ENCODE results near the gene MYO9B. TPM values are rescaled to one million over a fixed set of nuclear protein-coding genes. Genes with fewer than 3 reads are reported as not detected.

MYO9B gene
- total RNA-seq, 6 experiments from 2014 or later: 25.4 to 38.7 (median 36.0) TPM

DNA sequence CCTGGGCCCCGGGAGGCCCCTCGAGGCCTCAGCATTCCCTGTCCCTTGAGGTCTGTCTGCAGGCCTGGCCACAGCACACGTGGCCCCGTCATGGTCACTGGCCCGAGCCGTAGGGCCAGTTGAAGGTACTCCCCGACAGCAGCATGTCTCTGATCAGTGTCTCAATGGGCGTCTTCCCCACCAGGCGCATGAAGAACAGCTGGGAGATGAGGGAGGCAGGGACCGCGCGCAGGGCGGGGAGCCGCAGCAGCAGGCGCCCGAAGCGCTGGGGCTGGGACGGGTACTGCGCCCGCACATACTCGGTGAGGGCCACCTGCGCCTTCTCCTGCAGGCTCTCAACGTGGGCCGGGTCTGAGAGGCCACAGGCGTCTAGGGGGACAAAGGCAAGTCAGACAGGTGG is 156.7 kb downstream of the MYO9B start:
- WGBS (ENCODE audit: insufficient coverage, low coverage, low lambda C conversion rate, missing lambda C conversion rate): 94% methylated on average over 21 of the region's 25 CpGs
- Histone ChIP-seq H3K27ac (no peak overlapping the region), H3K4me1 (peaks cover 0 to 28% (median 5%) of the 10 kb centered on the region in 4 donors), H3K4me3 (no peak overlapping the region), H3K36me3 (peaks cover 0 to 37% (median 6%) of the 10 kb centered on the region in 4 donors), H3K27me3 (no peaks in the 10 kb centered on the region), H3K9me3 (no peaks in the 10 kb centered on the region)
- ATAC-seq (no peak), DNase-seq (no peak)
- TF ChIP-seq, protein P1, sequence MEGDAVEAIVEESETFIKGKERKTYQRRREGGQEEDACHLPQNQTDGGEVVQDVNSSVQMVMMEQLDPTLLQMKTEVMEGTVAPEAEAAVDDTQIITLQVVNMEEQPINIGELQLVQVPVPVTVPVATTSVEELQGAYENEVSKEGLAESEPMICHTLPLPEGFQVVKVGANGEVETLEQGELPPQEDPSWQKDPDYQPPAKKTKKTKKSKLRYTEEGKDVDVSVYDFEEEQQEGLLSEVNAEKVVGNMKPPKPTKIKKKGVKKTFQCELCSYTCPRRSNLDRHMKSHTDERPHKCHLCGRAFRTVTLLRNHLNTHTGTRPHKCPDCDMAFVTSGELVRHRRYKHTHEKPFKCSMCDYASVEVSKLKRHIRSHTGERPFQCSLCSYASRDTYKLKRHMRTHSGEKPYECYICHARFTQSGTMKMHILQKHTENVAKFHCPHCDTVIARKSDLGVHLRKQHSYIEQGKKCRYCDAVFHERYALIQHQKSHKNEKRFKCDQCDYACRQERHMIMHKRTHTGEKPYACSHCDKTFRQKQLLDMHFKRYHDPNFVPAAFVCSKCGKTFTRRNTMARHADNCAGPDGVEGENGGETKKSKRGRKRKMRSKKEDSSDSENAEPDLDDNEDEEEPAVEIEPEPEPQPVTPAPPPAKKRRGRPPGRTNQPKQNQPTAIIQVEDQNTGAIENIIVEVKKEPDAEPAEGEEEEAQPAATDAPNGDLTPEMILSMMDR (IDR thresholded peaks at IDR 0.05): no peak
- no peak for TF ChIP-seq POLR2A (IDR thresholded peaks at IDR 0.05)
- intact Hi-C loops (cut with DNase I): no loop called here

DNA sequence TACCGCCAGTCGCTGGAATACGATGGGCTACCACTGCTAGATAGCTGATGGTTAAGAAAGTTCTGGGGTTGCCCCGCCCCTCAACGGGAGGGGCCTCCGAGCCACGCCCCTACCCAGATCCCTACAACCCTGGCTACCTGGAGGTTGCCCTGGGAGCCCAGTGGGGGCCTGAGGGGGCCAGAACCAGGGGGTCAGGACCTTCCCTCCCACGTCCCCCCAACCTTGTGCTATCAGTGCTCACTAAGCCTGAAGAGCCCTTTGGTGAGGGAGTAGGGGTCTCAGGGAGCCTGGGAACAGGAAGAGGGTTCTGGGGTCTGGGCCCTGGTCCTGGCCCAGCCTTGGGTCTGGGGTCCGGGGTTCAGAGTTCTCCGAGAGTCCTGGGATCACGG is 159.3 kb downstream of the MYO9B start:
- peak overlapping the region in 2 of 3 donors; percentile 29 to 53 for H3K27ac ChIP-seq

DNA sequence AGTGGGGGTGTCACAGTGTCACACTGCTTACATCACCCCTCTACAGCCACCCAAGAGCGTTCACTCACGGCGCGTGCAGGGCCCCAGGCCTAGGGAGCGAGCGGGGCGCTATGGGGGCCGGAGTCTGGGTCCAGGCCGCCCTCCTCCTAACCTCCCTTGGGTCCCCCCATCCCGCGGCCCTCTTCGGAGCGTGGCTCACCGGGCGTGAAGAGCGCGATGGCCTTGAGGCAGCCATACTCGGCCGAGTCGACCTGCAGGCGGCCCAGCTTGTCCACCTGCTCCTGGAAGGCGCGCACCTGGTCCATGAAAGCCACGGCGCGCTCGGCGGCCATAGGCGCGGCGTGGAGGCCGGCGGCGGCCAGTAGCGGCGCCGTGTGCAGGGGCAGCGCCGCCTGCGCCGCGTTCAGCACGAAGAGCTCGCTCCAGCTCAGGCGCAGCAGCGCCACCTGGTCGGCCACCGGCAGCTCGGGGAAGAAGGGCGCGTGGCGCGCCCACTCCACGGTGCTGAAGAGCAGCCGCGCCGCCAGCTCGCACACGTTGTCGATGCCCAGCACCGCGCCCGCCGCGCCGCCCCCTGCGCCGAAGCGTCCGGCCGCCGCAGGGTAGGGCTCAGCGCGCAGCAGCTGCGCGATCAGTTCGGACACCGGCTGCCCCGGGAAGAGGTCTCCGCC is 159.9 kb downstream of the MYO9B start:
- intact Hi-C loops (cut with DNase I): no loop called here
- peaks cover 0 to 35% (median 11%) of the 10 kb centered on the region in 4 donors for H3K36me3 ChIP-seq
- H3K27me3 ChIP-seq: no peaks in the 10 kb centered on the region
- no peaks in the 10 kb centered on the region for H3K9me3 ChIP-seq
- TF ChIP-seq, protein P1 (IDR thresholded peaks at IDR 0.05): peak; percentile 15 to 46 (median 30)
- TF ChIP-seq POLR2A (IDR thresholded peaks at IDR 0.05): no peak
- peaks cover 0 to 45% (median 11%) of the 10 kb centered on the region in 4 donors for H3K4me1 ChIP-seq
- peak in 2 of 3 donors; percentile 76 to 80 for DNase-seq
- peak overlapping the region in 2 of 3 donors; percentile 29 to 53 for H3K27ac ChIP-seq
- WGBS (ENCODE audit: insufficient coverage, low coverage, low lambda C conversion rate, missing lambda C conversion rate): 12% methylated on average over 17 of the region's 80 CpGs
- peak overlapping the region; percentile 36 to 58 (median 38) for H3K4me3 ChIP-seq
- peak; percentile 15 to 75 (median 59) for ATAC-seq

More for the DNA sequence above, 159.3 kb downstream of the MYO9B start:
- Histone ChIP-seq H3K4me3 (peak overlapping the region in 2 of 3 donors; percentile 36 to 58), H3K27me3 (no peaks in the 10 kb centered on the region), H3K36me3 (peaks cover 0 to 38% (median 11%) of the 10 kb centered on the region in 4 donors), H3K4me1 (peaks cover 0 to 39% (median 8%) of the 10 kb centered on the region in 4 donors), H3K9me3 (no peaks in the 10 kb centered on the region)
- TF ChIP-seq, protein P1 (IDR thresholded peaks at IDR 0.05): no peak
- TF ChIP-seq POLR2A (IDR thresholded peaks at IDR 0.05): no peak
- 20% methylated on average over 8 of the region's 11 CpGs for WGBS (ENCODE audit: insufficient coverage, low coverage, low lambda C conversion rate, missing lambda C conversion rate)
- intact Hi-C loops (cut with DNase I): no loop called here
- ATAC-seq (peak; percentile 70 to 76 (median 74)), DNase-seq (peak in 2 of 3 donors; percentile 57 to 71)

DNA sequence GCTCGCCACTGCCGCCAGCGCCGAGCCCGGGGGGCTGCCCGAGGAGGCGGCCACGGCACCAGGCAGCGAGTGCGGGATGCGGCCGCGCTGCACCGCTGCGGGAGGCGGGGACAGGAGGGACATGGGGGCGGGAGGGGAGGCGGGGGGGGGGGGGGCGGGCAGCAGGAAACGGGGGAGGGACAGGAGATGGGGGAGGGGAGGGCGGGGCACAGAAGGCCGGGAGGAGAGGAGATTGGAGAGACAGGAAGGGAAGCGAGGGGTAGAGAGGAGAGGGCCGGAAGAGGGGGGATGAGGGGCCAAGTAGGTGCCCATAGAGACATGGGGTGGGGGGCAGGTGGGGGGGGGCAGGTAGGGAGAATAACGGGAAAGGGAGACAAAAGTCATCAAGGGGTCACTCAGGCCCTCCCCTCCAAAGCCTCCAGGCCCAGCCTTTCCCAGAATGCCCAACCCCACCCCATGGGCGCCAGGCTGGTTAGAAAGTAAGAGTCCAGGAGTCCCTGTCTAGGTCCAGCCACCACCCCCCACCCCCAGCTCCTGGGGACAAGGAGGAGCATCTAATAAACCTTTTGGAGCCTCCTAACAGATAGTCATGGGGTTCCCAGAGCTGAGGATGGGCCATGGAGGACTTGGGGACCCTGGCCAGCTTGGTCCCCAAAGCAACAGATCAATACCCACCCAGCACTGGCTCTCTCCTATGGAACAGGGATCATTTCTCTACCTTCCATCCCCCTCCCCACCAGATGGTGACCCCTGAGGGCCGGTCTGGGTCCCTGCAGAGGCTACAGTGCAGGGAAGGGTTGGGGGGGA is 160.6 kb downstream of the MYO9B start:
- DNase-seq (no peak), ATAC-seq (peak in 2 of 4 donors; percentile 20 to 22)
- 10% methylated on average over 19 of the region's 27 CpGs for WGBS (ENCODE audit: insufficient coverage, low coverage, low lambda C conversion rate, missing lambda C conversion rate)
- TF ChIP-seq POLR2A (IDR thresholded peaks at IDR 0.05): no peak
- TF ChIP-seq, protein P1 (IDR thresholded peaks at IDR 0.05): no peak
- Histone ChIP-seq H3K4me1 (peaks cover 0 to 52% (median 15%) of the 10 kb centered on the region in 4 donors), H3K9me3 (no peaks in the 10 kb centered on the region), H3K36me3 (peaks cover 0 to 28% (median 7%) of the 10 kb centered on the region in 4 donors), H3K27ac (peak overlapping the region in 2 of 3 donors; percentile 53 to 60), H3K4me3 (peak overlapping the region; percentile 36 to 58 (median 38)), H3K27me3 (no peaks in the 10 kb centered on the region)
- intact Hi-C loops (cut with DNase I): no loop called here

Data from right lobe of liver (tissue), 6 donors.